Spleen (tissue), 7 donors: ENCODE results near the gene IL26.

Experiments
- CTCF ChIP-seq, 11 experiments: fragments of 200-600 bp in 7 of 11; fragments of 450-650 bp in 4 of 11; sonication (generic) in 4 of 11; IDR thresholded peaks in 8 of 11; conservative IDR thresholded peaks in 3 of 11; 1 replicate in 7 of 11; 2 replicates in 4 of 11; pipeline versions ENCODE4 v1.4.0 to v1.8.0; 2016 to 2021; ENCODE audit warnings: antibody characterized with exemption in 11 of 11, inconsistent platforms in 4 of 11, mild to moderate bottlenecking in 1 of 11
- POLR2A ChIP-seq, 3 donors: fragments of 450-650 bp; IDR thresholded peaks; one replicate each; pipeline ENCODE4 v1.5.1; 2017; ENCODE audit warnings: antibody characterized with exemption in 3 of 3, mild to moderate bottlenecking in 1 of 3
- donor health status: DM: no; HTN: no; CAD: no; lungs with moderate emphysema.
- donor health status: DM: no; HTN: no; CAD: no.
- donor health status: DM: no; HTN: no; CAD: no.

GRCh38 chr12:68222326-68222725 is 3.3 kb downstream of the IL26 start:
- TF ChIP-seq CTCF (IDR thresholded peaks at IDR 0.05 in 8 of 11, conservative IDR thresholded peaks at IDR 0.05 in 3 of 11) (no peak), POLR2A (IDR thresholded peaks at IDR 0.05) (no peak)
